RWPE1 (cell line): ENCODE measurements around the gene KCNH1.

Experiments
- CTCF ChIA-PET: fragments of 350-600 bp; sonication (Branson Sonifier 250); formaldehyde crosslinking; extraction: SDS; loops from one replicate; lab custom pipeline; 2021; lab: Yijun Ruan, JAX
- POLR2A ChIA-PET: fragments of 400-600 bp; formaldehyde crosslinking; extraction: SDS; loops from one replicate; lab custom pipeline; 2020; ENCODE audit warnings: antibody characterized with exemption; ENCODE audit not compliant: low non-redundant PET; lab: Yijun Ruan, JAX
- DNase-seq: peaks from one replicate; pipeline ENCODE4 v3.0.0; 2012; ENCODE audit warnings: low spot score
- H3K27ac ChIP-seq: fragments of 450-650 bp; 2 replicates; pipeline ENCODE4 v1.5.1; 2017
- TF ChIP-seq, protein P1 (sequence below): fragments of 450-650 bp; conservative IDR thresholded peaks from 2 replicates; pipeline ENCODE4 v1.5.1; 2017; ENCODE audit warnings: low read depth, mild to moderate bottlenecking

Gene KCNH1

DNA sequence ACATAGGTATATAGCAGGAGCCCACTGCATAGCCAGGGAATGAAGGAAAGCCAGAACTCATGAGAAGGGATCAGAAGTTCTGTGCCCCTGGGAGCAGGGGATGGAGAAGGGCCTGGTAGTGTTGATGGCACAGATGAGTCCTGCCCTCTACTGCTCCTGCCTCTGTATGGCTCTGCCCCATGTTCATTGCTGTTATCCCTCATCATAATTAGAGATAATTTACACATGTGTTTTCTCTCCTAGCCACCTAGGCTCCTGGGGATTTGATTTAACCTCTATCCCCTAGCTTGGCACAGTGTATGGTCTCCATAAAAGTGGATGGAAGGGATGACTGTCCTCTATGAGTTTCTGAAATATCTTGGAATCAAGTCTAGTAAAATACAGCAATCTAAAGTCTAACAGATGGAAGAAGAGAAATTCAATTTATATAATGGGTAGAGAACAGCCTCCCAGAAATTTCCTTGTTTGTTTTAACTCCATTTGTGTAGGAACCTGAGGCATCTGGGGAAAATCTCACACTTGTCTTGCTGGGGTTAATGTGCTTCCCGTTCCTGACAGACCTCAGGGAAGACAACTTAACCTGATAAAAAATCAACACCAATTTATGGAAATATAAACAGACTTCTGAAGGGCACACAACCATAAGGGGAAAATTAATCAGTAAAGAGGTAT, 411.4 kb downstream of the KCNH1 start:
- no peak overlapping the region for H3K27ac ChIP-seq
- TF ChIP-seq, protein P1, sequence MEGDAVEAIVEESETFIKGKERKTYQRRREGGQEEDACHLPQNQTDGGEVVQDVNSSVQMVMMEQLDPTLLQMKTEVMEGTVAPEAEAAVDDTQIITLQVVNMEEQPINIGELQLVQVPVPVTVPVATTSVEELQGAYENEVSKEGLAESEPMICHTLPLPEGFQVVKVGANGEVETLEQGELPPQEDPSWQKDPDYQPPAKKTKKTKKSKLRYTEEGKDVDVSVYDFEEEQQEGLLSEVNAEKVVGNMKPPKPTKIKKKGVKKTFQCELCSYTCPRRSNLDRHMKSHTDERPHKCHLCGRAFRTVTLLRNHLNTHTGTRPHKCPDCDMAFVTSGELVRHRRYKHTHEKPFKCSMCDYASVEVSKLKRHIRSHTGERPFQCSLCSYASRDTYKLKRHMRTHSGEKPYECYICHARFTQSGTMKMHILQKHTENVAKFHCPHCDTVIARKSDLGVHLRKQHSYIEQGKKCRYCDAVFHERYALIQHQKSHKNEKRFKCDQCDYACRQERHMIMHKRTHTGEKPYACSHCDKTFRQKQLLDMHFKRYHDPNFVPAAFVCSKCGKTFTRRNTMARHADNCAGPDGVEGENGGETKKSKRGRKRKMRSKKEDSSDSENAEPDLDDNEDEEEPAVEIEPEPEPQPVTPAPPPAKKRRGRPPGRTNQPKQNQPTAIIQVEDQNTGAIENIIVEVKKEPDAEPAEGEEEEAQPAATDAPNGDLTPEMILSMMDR = no peak
- no peak for DNase-seq
- ChIA-PET CTCF (no interaction called here), POLR2A (no interaction called here)

DNA sequence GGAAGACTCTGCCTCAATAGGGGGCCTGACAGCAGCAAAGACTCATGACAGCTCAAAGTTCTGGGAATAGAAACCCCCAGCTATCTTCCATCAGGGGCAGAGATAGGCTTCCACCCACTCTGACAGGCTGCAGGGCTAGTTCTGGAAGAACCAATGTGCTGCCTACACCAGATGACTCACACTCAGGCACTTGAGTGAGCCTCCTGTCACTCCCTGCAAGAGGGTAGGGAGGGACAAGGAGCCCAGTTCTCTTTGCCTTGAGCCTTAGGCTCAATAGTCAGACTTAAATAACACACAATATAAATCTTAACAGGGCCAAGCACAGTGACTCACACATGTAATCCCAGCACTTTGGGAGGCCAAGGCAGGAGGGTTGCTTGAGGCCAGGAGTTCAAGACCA, 418.9 kb downstream of the KCNH1 start:
- CTCF ChIA-PET = interaction anchor here (0.7 to 0.9 kb wide), 2 partner anchors 10 to 269 kb away, joined by 3 read pairs; no protein-coding TSS in a partner anchor
- POLR2A ChIA-PET = no interaction called here
- TF ChIP-seq, protein P1 = no peak

GRCh38 chr1:210711825-210712612, 421.9 kb downstream of the KCNH1 start:
- CTCF ChIA-PET = no interaction called here

More for the DNA sequence above, 418.9 kb downstream of the KCNH1 start:
- H3K27ac ChIP-seq = no peak overlapping the region
- no peak for DNase-seq

GRCh38 chr1:210709701-210710100, 424.2 kb downstream of the KCNH1 start:
- CTCF ChIA-PET = no interaction called here
- DNase-seq = no peak
- POLR2A ChIA-PET = no interaction called here
- no peak overlapping the region for H3K27ac ChIP-seq
- TF ChIP-seq, protein P1 = no peak

More at GRCh38 chr1:210711825-210712612, 421.9 kb downstream of the KCNH1 start:
- TF ChIP-seq, protein P1 = no peak
- POLR2A ChIA-PET = no interaction called here
- H3K27ac ChIP-seq = no peak overlapping the region
- DNase-seq = no peak

GRCh38 chr1:210707300-210708240, 426.4 kb downstream of the KCNH1 start:
- TF ChIP-seq, protein P1 = no peak
- ChIA-PET CTCF (no interaction called here), POLR2A (no interaction called here)
- DNase-seq = no peak
- H3K27ac ChIP-seq = no peak overlapping the region

GRCh38 chr1:210706246-210706645, 427.7 kb downstream of the KCNH1 start:
- ChIA-PET POLR2A (no interaction called here), CTCF (no interaction called here)
- no peak overlapping the region for H3K27ac ChIP-seq
- TF ChIP-seq, protein P1 = no peak
- no peak for DNase-seq
